H9 (cell line): ENCODE results near the gene PLXNA2. TPM values are rescaled to one million over a fixed set of nuclear protein-coding genes. Genes with fewer than 3 reads are reported as not detected.

ENCODE experiments used
- DNase-seq: peaks from one replicate; pipeline ENCODE4 v3.0.0-alpha.2; 2017
- H2AFZ ChIP-seq: one replicate; pipeline ENCODE4 v1.6.1; 2013; ENCODE audit warnings: mild to moderate bottlenecking, low read length, control low read depth, moderate library complexity
- H2AK5ac ChIP-seq: 2 replicates; pipeline ENCODE4 v1.6.1; 2013; ENCODE audit warnings: low read length, control low read depth, mixed read lengths; ENCODE audit not compliant: insufficient read length
- H2BK120ac ChIP-seq: one replicate; pipeline ENCODE4 v1.6.1; 2013; ENCODE audit warnings: low read depth, mild to moderate bottlenecking, low read length, control low read depth, inconsistent platforms; ENCODE audit not compliant: poor library complexity, severe bottlenecking
- H2BK12ac ChIP-seq: 2 replicates; pipeline ENCODE4 v1.6.1; 2013; ENCODE audit warnings: low read length, control low read depth, mixed read lengths, low read depth; ENCODE audit not compliant: insufficient read length
- H2BK15ac ChIP-seq: 2 replicates; pipeline ENCODE4 v1.6.1; 2013; ENCODE audit warnings: low read depth, low read length, control low read depth
- H2BK20ac ChIP-seq: one replicate; pipeline ENCODE4 v1.6.1; 2013; ENCODE audit warnings: low read depth, mild to moderate bottlenecking, low read length, control low read depth, inconsistent platforms; ENCODE audit not compliant: poor library complexity, severe bottlenecking
- H2BK5ac ChIP-seq: 2 replicates; pipeline ENCODE4 v1.6.1; 2013; ENCODE audit warnings: low read length, control low read depth, mixed read lengths; ENCODE audit not compliant: insufficient read length
- H3K14ac ChIP-seq: 2 replicates; pipeline ENCODE4 v1.6.1; 2013; ENCODE audit warnings: low read length, control low read depth; ENCODE audit not compliant: insufficient read depth
- H3K18ac ChIP-seq: 2 replicates; pipeline ENCODE4 v1.6.1; 2013; ENCODE audit warnings: low read depth, mild to moderate bottlenecking, mixed read lengths, low read length, control low read depth; ENCODE audit not compliant: insufficient read length
- H3K23ac ChIP-seq: 2 replicates; pipeline ENCODE4 v1.6.1; 2013; ENCODE audit warnings: low read length, control low read depth, mixed read lengths, low read depth; ENCODE audit not compliant: insufficient read length
- H3K23me2 ChIP-seq: 2 replicates; pipeline ENCODE4 v1.6.1; 2013; ENCODE audit warnings: low read depth, mild to moderate bottlenecking, mixed read lengths, low read length, control low read depth; ENCODE audit not compliant: insufficient read length, poor library complexity, severe bottlenecking
- H3K27ac ChIP-seq: 2 replicates; pipeline ENCODE4 v1.5.1; 2013; ENCODE audit warnings: low read length, control low read depth, mixed read lengths, low read depth; ENCODE audit not compliant: insufficient read length
- H3K27me3 ChIP-seq: 2 replicates; pipeline ENCODE4 v1.6.1; 2013; ENCODE audit warnings: low read length, control low read depth, inconsistent platforms; ENCODE audit not compliant: insufficient read depth
- H3K4ac ChIP-seq: 2 replicates; pipeline ENCODE4 v1.6.1; 2013; ENCODE audit warnings: low read depth, mild to moderate bottlenecking, control low read depth, inconsistent platforms, low read length, moderate library complexity
- H3K4me1 ChIP-seq: 2 replicates; pipeline ENCODE4 v1.6.1; 2013; ENCODE audit warnings: low read length, control low read depth, inconsistent platforms; ENCODE audit not compliant: insufficient read depth
- H3K4me2 ChIP-seq: 2 replicates; pipeline ENCODE4 v1.6.1; 2013; ENCODE audit warnings: low read length, control low read depth, mixed read lengths; ENCODE audit not compliant: insufficient read length, insufficient read depth
- H3K56ac ChIP-seq: 2 replicates; pipeline ENCODE4 v1.6.1; 2013; ENCODE audit warnings: low read depth, mild to moderate bottlenecking, mixed read lengths, low read length, control low read depth; ENCODE audit not compliant: insufficient read length
- H3K79me1 ChIP-seq: 2 replicates; pipeline ENCODE4 v1.6.1; 2013; ENCODE audit warnings: low read depth, mild to moderate bottlenecking, moderate library complexity, low read length, control low read depth, inconsistent platforms; ENCODE audit not compliant: insufficient read depth, poor library complexity, severe bottlenecking
- H3K79me2 ChIP-seq: 2 replicates; pipeline ENCODE4 v1.6.1; 2013; ENCODE audit warnings: low read length, control low read depth, inconsistent platforms; ENCODE audit not compliant: insufficient read depth
- H3K9ac ChIP-seq: 2 replicates; pipeline ENCODE4 v1.6.1; 2013; ENCODE audit warnings: low read length, control low read depth, mixed read lengths; ENCODE audit not compliant: insufficient read length; ENCODE audit errors: extremely low read depth
- H3K9me3 ChIP-seq: one replicate; pipeline ENCODE4 v1.6.1; 2013; ENCODE audit warnings: low read depth, low read length, inconsistent platforms; ENCODE audit not compliant: control insufficient read depth
- H3T11ph ChIP-seq: one replicate; pipeline ENCODE4 v1.6.1; 2013; ENCODE audit warnings: mild to moderate bottlenecking, low read length, control low read depth, inconsistent platforms
- H4K20me1 ChIP-seq: one replicate; pipeline ENCODE4 v1.6.1; 2013; ENCODE audit not compliant: control insufficient read depth, insufficient read length, insufficient read depth
- H4K5ac ChIP-seq: 2 replicates; pipeline ENCODE4 v1.6.1; 2013; ENCODE audit warnings: low read depth, mild to moderate bottlenecking, mixed read lengths, low read length, control low read depth; ENCODE audit not compliant: insufficient read length
- H4K8ac ChIP-seq: replicated peaks from 2 replicates; pipeline ENCODE4 v1.6.1; 2013; ENCODE audit warnings: low read length, control low read depth, mixed read lengths, low read depth; ENCODE audit not compliant: insufficient read length
- H4K91ac ChIP-seq: 2 replicates; pipeline ENCODE4 v1.6.1; 2013; ENCODE audit warnings: low read depth, mild to moderate bottlenecking, moderate library complexity, mixed read lengths, low read length, control low read depth; ENCODE audit not compliant: insufficient read length
- H3K27ac Mint-ChIP-seq, 3 experiments: 2 replicates in 2 of 3; 3 replicates in 1 of 3; pipeline ENCODE4 v1.8.0; 2020 to 2021; ENCODE audit warnings: mixed read lengths in 3 of 3, mild to moderate bottlenecking in 1 of 3, moderate library complexity in 1 of 3
- H3K27me3 Mint-ChIP-seq: 2 replicates; pipeline ENCODE4 v1.8.0; 2021; ENCODE audit warnings: low read depth, mild to moderate bottlenecking, moderate library complexity, mixed read lengths
- H3K36me3 Mint-ChIP-seq, 3 experiments: 2 replicates in 2 of 3; 3 replicates in 1 of 3; pipeline ENCODE4 v1.8.0; 2020 to 2021; ENCODE audit warnings: low read depth in 3 of 3, mixed read lengths in 3 of 3; ENCODE audit not compliant: insufficient read depth in 1 of 3
- H3K4me1 Mint-ChIP-seq, 2 experiments: 2 replicates each; pipeline ENCODE4 v1.8.0; 2020; ENCODE audit warnings: mixed read lengths in 2 of 2
- H3K4me3 Mint-ChIP-seq, 2 experiments: 2 replicates in 1 of 2; 3 replicates in 1 of 2; pipeline ENCODE4 v1.8.0; 2020 to 2021; ENCODE audit warnings: mild to moderate bottlenecking in 2 of 2, mixed read lengths in 2 of 2, moderate library complexity in 1 of 2
- H3K9me3 Mint-ChIP-seq, 2 experiments: 2 replicates in 1 of 2; 3 replicates in 1 of 2; pipeline ENCODE4 v1.8.0; 2020; ENCODE audit warnings: mild to moderate bottlenecking in 2 of 2, mixed read lengths in 2 of 2, moderate library complexity in 1 of 2
- WGBS: extraction: QIAGEN DNeasy Blood & Tissue Kit; methylation state at CpG from one replicate; pipeline ENCODE4 v1.1.7; 2013; ENCODE audit warnings: missing lambda C conversion rate, low lambda C conversion rate, mixed read lengths; ENCODE audit not compliant: insufficient read length; ENCODE audit errors: extremely low coverage; 5-methylcytosine and 5-hydroxymethylcytosine counted together
- total RNA-seq: library from RNA; stranded (reverse); gene quantifications from 2 replicates; pipeline ENCODE4 v1.2.1, GENCODE V29; 2021
- TF ChIP-seq, protein P1 (sequence below): fragments of 200-600 bp; sonication (generic); conservative IDR thresholded peaks from 3 replicates; pipeline ENCODE4 v1.8.0; 2021; ENCODE audit warnings: antibody characterized with exemption, mild to moderate bottlenecking

Gene PLXNA2
- total RNA-seq, 1 experiment from 2014 or later, result 0.57 TPM

DNA sequence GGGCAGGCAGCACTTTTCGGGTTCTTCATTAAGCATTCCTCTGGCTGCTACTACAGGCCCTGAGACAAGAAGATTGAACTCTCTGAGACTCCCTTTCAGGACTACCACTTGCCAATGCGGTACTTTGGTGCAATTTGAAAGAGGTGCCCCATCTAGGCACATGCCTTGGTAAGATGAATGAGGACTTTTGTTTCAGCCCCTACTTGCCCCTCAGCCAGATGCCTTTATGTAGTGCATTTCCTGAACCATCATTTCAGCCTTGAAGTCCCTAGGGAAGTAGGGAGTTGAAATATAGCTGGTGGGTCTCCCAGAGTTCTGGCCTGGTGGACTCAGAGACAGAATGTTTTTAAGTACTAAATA is 123.8 kb downstream of the PLXNA2 start:
- no peaks in the 10 kb centered on the region for H3K79me2 ChIP-seq
- H3K23ac ChIP-seq, result no peak overlapping the region
- H2BK20ac ChIP-seq, result no peak overlapping the region
- H4K5ac ChIP-seq, result no peak overlapping the region
- no peak overlapping the region for H3K4ac ChIP-seq
- no peaks in the 10 kb centered on the region; the same call in 1 of the 2 replicates for H3K27me3 Mint-ChIP-seq
- no peak overlapping the region for H2AK5ac ChIP-seq
- no peak overlapping the region for H3K4me2 ChIP-seq
- H3K4me1 ChIP-seq, result peaks cover 5% of the 10 kb centered on the region; the same call in 1 of the 2 replicates
- no peak overlapping the region for H3K18ac ChIP-seq
- H3K4me3 Mint-ChIP-seq, result no peak overlapping the region
- no peaks in the 10 kb centered on the region for H3K9me3 Mint-ChIP-seq
- no peak overlapping the region for H4K8ac ChIP-seq
- no CpG with 5 or more reads among the region's 2 CpGs for WGBS
- no peak overlapping the region for H4K91ac ChIP-seq
- no peak overlapping the region for H2AFZ ChIP-seq
- no peak overlapping the region for H2BK120ac ChIP-seq
- H2BK15ac ChIP-seq, result no peak overlapping the region
- no peaks in the 10 kb centered on the region for H3K27me3 ChIP-seq
- H2BK5ac ChIP-seq, result no peak overlapping the region
- no peak overlapping the region for H3K56ac ChIP-seq
- TF ChIP-seq, protein P1, sequence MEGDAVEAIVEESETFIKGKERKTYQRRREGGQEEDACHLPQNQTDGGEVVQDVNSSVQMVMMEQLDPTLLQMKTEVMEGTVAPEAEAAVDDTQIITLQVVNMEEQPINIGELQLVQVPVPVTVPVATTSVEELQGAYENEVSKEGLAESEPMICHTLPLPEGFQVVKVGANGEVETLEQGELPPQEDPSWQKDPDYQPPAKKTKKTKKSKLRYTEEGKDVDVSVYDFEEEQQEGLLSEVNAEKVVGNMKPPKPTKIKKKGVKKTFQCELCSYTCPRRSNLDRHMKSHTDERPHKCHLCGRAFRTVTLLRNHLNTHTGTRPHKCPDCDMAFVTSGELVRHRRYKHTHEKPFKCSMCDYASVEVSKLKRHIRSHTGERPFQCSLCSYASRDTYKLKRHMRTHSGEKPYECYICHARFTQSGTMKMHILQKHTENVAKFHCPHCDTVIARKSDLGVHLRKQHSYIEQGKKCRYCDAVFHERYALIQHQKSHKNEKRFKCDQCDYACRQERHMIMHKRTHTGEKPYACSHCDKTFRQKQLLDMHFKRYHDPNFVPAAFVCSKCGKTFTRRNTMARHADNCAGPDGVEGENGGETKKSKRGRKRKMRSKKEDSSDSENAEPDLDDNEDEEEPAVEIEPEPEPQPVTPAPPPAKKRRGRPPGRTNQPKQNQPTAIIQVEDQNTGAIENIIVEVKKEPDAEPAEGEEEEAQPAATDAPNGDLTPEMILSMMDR, result no peak
- H3K79me1 ChIP-seq, result no peaks in the 10 kb centered on the region
- no peak overlapping the region for H3K9ac ChIP-seq
- no peaks in the 10 kb centered on the region for H3K23me2 ChIP-seq
- no peaks in the 10 kb centered on the region for H3K36me3 Mint-ChIP-seq
- peaks cover 6 to 7% of the 10 kb centered on the region in 2 experiments for H3K4me1 Mint-ChIP-seq
- no peaks in the 10 kb centered on the region for H3K9me3 ChIP-seq
- no peak overlapping the region for H3K27ac ChIP-seq
- no peak overlapping the region for H2BK12ac ChIP-seq
- no peak overlapping the region for H3K14ac ChIP-seq
- no peak for DNase-seq
- no peaks in the 10 kb centered on the region for H4K20me1 ChIP-seq
- no peak overlapping the region for H3T11ph ChIP-seq
- H3K27ac Mint-ChIP-seq, result no peak overlapping the region
